Transverse colon (tissue), 4 donors: ENCODE measurements around the gene MIOX.

ENCODE experiments used
- CTCF ChIP-seq, 5 experiments: fragments of 200-600 bp in 3 of 5; fragments of 450-650 bp in 2 of 5; sonication (generic) in 3 of 5; IDR thresholded peaks; 1 replicate in 2 of 5; 2 replicates in 3 of 5; pipeline ENCODE4 v1.5.1; 2016 to 2017; ENCODE audit warnings: antibody characterized with exemption in 5 of 5, inconsistent platforms in 3 of 5, mild to moderate bottlenecking in 2 of 5, moderate library complexity in 1 of 5
- POLR2A ChIP-seq: fragments of 450-650 bp; IDR thresholded peaks from one replicate; pipeline ENCODE4 v1.6.1; 2016; ENCODE audit warnings: antibody characterized with exemption, mild to moderate bottlenecking, moderate library complexity
- POLR2AphosphoS5 ChIP-seq, 3 donors: sonication (generic); formaldehyde crosslinking; IDR thresholded peaks; one replicate each; pipeline ENCODE4 v1.6.1; 2016; ENCODE audit warnings: antibody characterized with exemption in 3 of 3

DNA sequence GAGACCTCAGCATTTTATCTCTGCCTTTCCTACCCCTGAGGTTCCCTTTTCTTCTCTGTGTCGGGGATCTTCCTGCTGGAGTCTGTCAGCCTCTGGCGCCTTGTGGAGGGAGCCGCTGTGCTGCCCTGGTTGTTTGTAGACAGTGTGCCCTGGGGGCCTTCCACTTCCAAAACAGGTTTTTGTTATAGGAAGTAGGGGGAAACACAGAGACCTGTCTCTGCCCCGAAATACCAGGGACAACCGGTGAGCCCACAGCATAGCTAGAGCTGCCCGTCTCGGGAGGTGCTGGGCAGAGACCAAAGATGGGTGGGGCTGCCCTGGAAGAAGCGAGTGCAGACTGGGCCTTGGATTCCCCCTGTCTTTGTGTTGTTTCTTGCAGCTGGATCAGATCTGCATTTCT, 29.4 kb downstream of the MIOX start:
- no peak for TF ChIP-seq CTCF (IDR thresholded peaks at IDR 0.05)
- TF ChIP-seq POLR2AphosphoS5 (IDR thresholded peaks at IDR 0.05): no peak
- no peak for TF ChIP-seq POLR2A
